Glomerular visceral epithelial cell (primary cell): Measurements from ENCODE around the gene PARD3B.

Experiments
- DNase-seq: peaks from one replicate; pipeline ENCODE4 v3.0.0-alpha.2; 2016; ENCODE audit errors: extremely low spot score

Gene PARD3B

GRCh38 chr2:204544961-204545860, at the start of gene PARD3B:
Gene PARD3B, plus strand, starts transcription at chr2:204545475. Its CDS starts 525 bp downstream, at chr2:204546000.
- peak; percentile 74 for DNase-seq

GRCh38 chr2:204496779-204497178, 48.5 kb upstream of the PARD3B start:
- no peak for DNase-seq

GRCh38 chr2:204497855-204498254, 47.4 kb upstream of the PARD3B start:
- DNase-seq, result no peak

- no peak for DNase-seq
These were observed 47.0 kb upstream of the PARD3B start for GRCh38 chr2:204498291-204498690.

GRCh38 chr2:204503869-204504268, 41.4 kb upstream of the PARD3B start:
- peak; percentile 31 for DNase-seq

GRCh38 chr2:204504594-204504993, 40.7 kb upstream of the PARD3B start:
- no peak for DNase-seq

GRCh38 chr2:204505488-204505887, 39.8 kb upstream of the PARD3B start:
- peak; percentile 72 for DNase-seq

GRCh38 chr2:204505946-204506345, 39.3 kb upstream of the PARD3B start:
- peak; percentile 91 for DNase-seq

GRCh38 chr2:204507636-204508035, 37.6 kb upstream of the PARD3B start:
- DNase-seq, result no peak

GRCh38 chr2:204510709-204511420, 34.4 kb upstream of the PARD3B start:
- DNase-seq, result no peak

- DNase-seq, result no peak
These were observed 30.8 kb upstream of the PARD3B start for GRCh38 chr2:204514439-204514838.

- DNase-seq, result no peak
These were observed 29.9 kb upstream of the PARD3B start for GRCh38 chr2:204515416-204515815.

- no peak for DNase-seq
These were observed 28.1 kb upstream of the PARD3B start for GRCh38 chr2:204517154-204517553.

GRCh38 chr2:204529795-204530463, 15.3 kb upstream of the PARD3B start:
- DNase-seq, result no peak

- DNase-seq, result no peak
These were observed 14.8 kb upstream of the PARD3B start for GRCh38 chr2:204530464-204530805.

GRCh38 chr2:204533629-204534370, 11.5 kb upstream of the PARD3B start:
- peak; percentile 27 for DNase-seq

- DNase-seq, result no peak
These were observed 9.9 kb upstream of the PARD3B start for GRCh38 chr2:204535356-204535755.

GRCh38 chr2:204535764-204536163, 9.5 kb upstream of the PARD3B start:
- DNase-seq, result no peak

GRCh38 chr2:204538182-204539018, 6.9 kb upstream of the PARD3B start:
- no peak for DNase-seq

GRCh38 chr2:204539019-204539385, 6.3 kb upstream of the PARD3B start:
- DNase-seq, result no peak

GRCh38 chr2:204541637-204542036, 3.6 kb upstream of the PARD3B start:
- DNase-seq, result no peak
